Esophagus muscularis mucosa (tissue), 4 donors: ENCODE results near the gene WBP11. TPM values are rescaled to one million over a fixed set of nuclear protein-coding genes. Genes with fewer than 3 reads are reported as not detected.
A peak's percentile ranks its signal among the peaks of the same experiment; 100 is the strongest.
"Not testable (repeated sequence)": the region's sequence is repeated elsewhere in the genome, so short reads cannot be mapped to it uniquely, and the experiment has no call there.

Experiments
- DNase-seq: peaks from one replicate; pipeline ENCODE4 v3.0.0-alpha.2; 2017; ENCODE audit errors: extremely low spot score
- H3K27ac ChIP-seq, 4 donors: fragments of 200-600 bp; sonication (generic); replicated peaks in 1 of 4; 1 replicate in 3 of 4; 2 replicates in 1 of 4; pipeline ENCODE4 v1.5.1; 2016 to 2019; ENCODE audit warnings: mild to moderate bottlenecking in 1 of 4
- H3K27me3 ChIP-seq, 4 donors: fragments of 200-600 bp; sonication (generic); one replicate each; pipeline versions ENCODE4 v1.5.1 to v1.6.0; 2016 to 2019
- H3K36me3 ChIP-seq, 4 donors: fragments of 200-600 bp; sonication (generic); one replicate each; pipeline ENCODE4 v1.5.1; 2016 to 2019
- H3K4me1 ChIP-seq, 4 donors: fragments of 200-600 bp; sonication (generic); one replicate each; pipeline ENCODE4 v1.5.1; 2016 to 2019
- H3K4me3 ChIP-seq, 4 donors: fragments of 200-600 bp; sonication (generic); 1 replicate in 2 of 4; 2 replicates in 2 of 4; pipeline ENCODE4 v1.5.1; 2016 to 2019; ENCODE audit warnings: mild to moderate bottlenecking in 4 of 4, moderate library complexity in 1 of 4
- H3K9me3 ChIP-seq, 4 donors: fragments of 200-600 bp; sonication (generic); 1 replicate in 3 of 4; 2 replicates in 1 of 4; pipeline ENCODE4 v1.5.1; 2016 to 2019
- EP300 ChIP-seq: sonication (generic); formaldehyde crosslinking; IDR thresholded peaks from one replicate; pipeline ENCODE4 v1.6.1; 2017; ENCODE audit warnings: antibody characterized with exemption
- POLR2A ChIP-seq: fragments of 450-650 bp; IDR thresholded peaks from one replicate; pipeline ENCODE4 v1.6.1; 2017; ENCODE audit warnings: antibody characterized with exemption, moderate library complexity, mild to moderate bottlenecking, low read depth
- POLR2AphosphoS5 ChIP-seq, 2 donors: sonication (generic); formaldehyde crosslinking; IDR thresholded peaks; one replicate each; pipeline ENCODE4 v1.6.1; 2017; ENCODE audit warnings: antibody characterized with exemption in 2 of 2
- WGBS: methylation state at CpG from one replicate; pipeline ENCODE4 v1.1.5; 2018; 5-methylcytosine and 5-hydroxymethylcytosine counted together
- intact Hi-C: fragments of 100-400 bp; cut with DNase I; formaldehyde crosslinking; loops from one replicate; pipeline ENCODE4 v1.15.1; 2023
- total RNA-seq, 4 donors: library from RNA; depleted of rRNA; stranded (reverse); fragments of >200 nt; gene quantifications; one replicate each; pipeline versions ENCODE4 v1.1.0 to v1.2.1, GENCODE V29; 2016
- TF ChIP-seq, protein P1 (sequence below), 3 experiments: fragments of 200-600 bp in 2 of 3; fragments of 450-650 bp in 1 of 3; sonication (generic) in 2 of 3; IDR thresholded peaks; one replicate each; pipeline ENCODE4 v1.5.1; 2017 to 2019; ENCODE audit warnings: antibody characterized with exemption in 3 of 3, mild to moderate bottlenecking in 2 of 3, moderate library complexity in 1 of 3

WBP11 gene
- total RNA-seq, 4 donors from 2014 or later: 18.2 to 25.7 (median 19.1) TPM

DNA sequence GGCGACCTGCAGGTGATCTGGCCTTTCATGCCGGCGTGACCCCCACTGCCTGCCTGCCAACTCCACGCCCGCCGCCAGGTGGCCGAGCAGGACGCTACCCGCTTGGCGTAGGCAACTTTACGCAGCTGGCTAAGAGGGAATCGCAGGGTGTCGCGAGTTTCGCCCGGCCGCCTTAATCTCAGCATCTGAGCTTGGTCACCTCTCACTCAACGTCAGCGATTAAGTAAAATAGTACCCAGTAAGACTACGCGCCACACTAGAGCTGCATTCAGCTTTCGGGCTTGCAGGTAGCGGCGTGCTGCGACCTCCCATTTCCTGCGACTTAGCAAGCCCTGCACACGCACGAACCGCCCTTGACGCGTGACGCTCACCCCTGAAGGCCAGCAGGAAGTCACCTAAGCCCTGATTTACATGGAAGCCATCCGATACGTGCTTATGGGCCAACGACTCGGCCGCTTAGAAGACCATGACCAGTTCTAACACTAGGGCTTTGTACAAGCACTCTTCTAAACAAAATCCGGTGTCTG lies 33.2 kb downstream of the WBP11 start:
- peak; percentile 95 for DNase-seq
- Histone ChIP-seq H3K36me3 (no peaks in the 10 kb centered on the region), H3K4me3 (peak overlapping the region; percentile 74 to 85 (median 80)), H3K9me3 (no peaks in the 10 kb centered on the region), H3K4me1 (peaks cover 5 to 42% (median 38%) of the 10 kb centered on the region in 4 donors), H3K27ac (peak overlapping the region; percentile 93 to 98 (median 94)), H3K27me3 (no peaks in the 10 kb centered on the region)
- TF ChIP-seq POLR2A (no peak), EP300 (no peak), POLR2AphosphoS5 (IDR thresholded peaks at IDR 0.05) (peak; percentile 62 to 74)
- TF ChIP-seq, protein P1, sequence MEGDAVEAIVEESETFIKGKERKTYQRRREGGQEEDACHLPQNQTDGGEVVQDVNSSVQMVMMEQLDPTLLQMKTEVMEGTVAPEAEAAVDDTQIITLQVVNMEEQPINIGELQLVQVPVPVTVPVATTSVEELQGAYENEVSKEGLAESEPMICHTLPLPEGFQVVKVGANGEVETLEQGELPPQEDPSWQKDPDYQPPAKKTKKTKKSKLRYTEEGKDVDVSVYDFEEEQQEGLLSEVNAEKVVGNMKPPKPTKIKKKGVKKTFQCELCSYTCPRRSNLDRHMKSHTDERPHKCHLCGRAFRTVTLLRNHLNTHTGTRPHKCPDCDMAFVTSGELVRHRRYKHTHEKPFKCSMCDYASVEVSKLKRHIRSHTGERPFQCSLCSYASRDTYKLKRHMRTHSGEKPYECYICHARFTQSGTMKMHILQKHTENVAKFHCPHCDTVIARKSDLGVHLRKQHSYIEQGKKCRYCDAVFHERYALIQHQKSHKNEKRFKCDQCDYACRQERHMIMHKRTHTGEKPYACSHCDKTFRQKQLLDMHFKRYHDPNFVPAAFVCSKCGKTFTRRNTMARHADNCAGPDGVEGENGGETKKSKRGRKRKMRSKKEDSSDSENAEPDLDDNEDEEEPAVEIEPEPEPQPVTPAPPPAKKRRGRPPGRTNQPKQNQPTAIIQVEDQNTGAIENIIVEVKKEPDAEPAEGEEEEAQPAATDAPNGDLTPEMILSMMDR (IDR thresholded peaks at IDR 0.05): peak; percentile 77 to 85 (median 84)
- intact Hi-C loops: loop anchor here (5.0 to 10.0 kb wide), 2 partner anchors 32 to 405 kb away; partner anchors contain the start of genes ATF7IP, C12orf60 and WBP11
- 0% methylated on average over 4 of the region's 38 CpGs for WGBS

DNA sequence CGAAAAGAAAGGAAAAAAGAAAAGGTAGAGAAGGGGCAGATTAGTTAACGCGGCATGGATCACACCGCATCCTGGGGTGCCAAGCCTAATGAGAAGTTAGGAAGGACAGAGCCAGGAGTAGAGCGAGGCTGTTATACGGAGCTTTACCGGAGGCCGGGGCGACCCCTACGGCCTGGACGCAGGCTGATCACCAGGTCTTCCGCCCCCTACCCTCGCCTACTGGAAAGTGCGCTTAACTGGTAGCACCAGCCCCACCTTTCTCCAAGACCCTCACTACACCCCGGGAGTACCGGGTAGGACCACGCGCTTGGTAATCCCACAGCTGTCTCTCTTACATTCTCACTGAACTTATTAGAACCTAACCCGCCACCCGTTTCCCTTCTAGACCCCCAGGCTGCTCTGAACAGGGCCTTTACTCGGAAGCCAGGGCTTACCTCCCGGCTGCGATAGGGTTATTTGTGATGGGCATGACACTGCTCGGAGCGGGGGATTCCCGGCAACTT lies 33.8 kb downstream of the WBP11 start:
- H3K36me3 ChIP-seq: no peaks in the 10 kb centered on the region
- no peak for DNase-seq
- no peak for TF ChIP-seq POLR2AphosphoS5 (IDR thresholded peaks at IDR 0.05)
- no peak for TF ChIP-seq POLR2A
- peak; percentile 23 for TF ChIP-seq EP300
- H3K4me3 ChIP-seq: peak overlapping the region; percentile 74 to 85 (median 80)
- WGBS: 7% methylated on average over 23 of the region's 26 CpGs
- H3K9me3 ChIP-seq: no peaks in the 10 kb centered on the region
- intact Hi-C loops: loop anchor here (5.0 kb wide), 1 partner anchor 33 kb away; the partner anchor contains the start of genes C12orf60 and WBP11
- H3K4me1 ChIP-seq: peaks cover 5 to 40% (median 37%) of the 10 kb centered on the region in 4 donors
- no peaks in the 10 kb centered on the region for H3K27me3 ChIP-seq
- H3K27ac ChIP-seq: peak overlapping the region; percentile 93 to 98 (median 94)

DNA sequence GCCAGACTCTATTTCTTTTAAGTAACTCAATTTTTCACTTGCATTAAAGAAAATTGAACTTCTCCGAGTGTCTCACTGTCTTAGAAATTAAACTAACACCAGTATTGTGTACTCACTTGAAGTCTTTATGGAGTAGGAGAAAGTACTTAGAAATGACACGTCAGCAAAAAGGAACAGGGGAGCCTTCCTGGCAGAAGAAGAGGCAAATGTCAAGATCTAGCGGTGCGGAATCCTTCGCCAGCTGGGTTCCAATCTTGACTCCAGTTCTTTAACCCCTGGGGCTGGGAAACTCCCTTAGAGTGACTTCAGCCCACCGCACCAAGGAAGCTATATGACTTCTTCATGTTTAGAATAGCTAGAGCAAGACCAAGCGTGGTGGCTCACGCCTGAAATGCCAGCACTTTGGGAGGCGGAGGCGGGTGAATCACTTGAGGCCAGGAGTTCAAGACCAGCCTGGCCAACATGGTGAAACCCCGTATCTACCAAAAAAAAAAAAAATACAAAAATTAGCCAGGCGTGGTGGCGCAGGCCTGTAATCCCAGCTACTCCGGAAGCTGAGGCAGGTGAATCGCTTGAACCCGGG lies 34.4 kb downstream of the WBP11 start:
- peak overlapping the region; percentile 74 to 85 (median 80) for H3K4me3 ChIP-seq
- H3K27me3 ChIP-seq: no peaks in the 10 kb centered on the region
- intact Hi-C loops: loop anchor here (5.0 kb wide), 1 partner anchor 33 kb away; the partner anchor contains the start of genes C12orf60 and WBP11
- H3K4me1 ChIP-seq: peaks cover 5 to 39% (median 37%) of the 10 kb centered on the region in 4 donors
- WGBS: 58% methylated on average over 16 of the region's 16 CpGs
- no peak for TF ChIP-seq POLR2AphosphoS5 (IDR thresholded peaks at IDR 0.05)
- no peak for TF ChIP-seq POLR2A
- no peak for TF ChIP-seq EP300
- TF ChIP-seq, protein P1 (IDR thresholded peaks at IDR 0.05): no peak
- DNase-seq: no peak
- peak overlapping the region; percentile 93 to 98 (median 94) for H3K27ac ChIP-seq
- no peaks in the 10 kb centered on the region for H3K36me3 ChIP-seq
- no peaks in the 10 kb centered on the region for H3K9me3 ChIP-seq

DNA sequence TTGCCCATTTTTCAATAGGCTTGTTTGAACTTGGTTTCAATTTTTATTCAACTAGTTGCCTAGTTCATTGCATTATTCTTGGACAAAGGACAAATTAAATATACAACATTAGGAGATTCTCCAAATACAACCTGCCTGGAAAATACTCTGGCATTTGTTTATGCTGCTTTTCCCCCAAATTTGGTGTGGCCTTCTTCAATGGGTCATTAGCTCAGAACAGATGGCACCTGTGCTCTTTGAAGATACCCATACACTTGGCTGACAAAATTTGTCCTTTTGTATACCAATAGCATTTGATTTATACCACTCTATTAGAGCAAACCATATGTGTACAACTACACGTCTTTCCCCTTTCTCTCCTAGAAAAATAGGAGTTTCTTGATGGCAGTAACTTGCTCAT lies 35.7 kb downstream of the WBP11 start:
- Histone ChIP-seq H3K9me3 (no peaks in the 10 kb centered on the region), H3K4me1 (peaks cover 5 to 34% (median 33%) of the 10 kb centered on the region in 4 donors), H3K36me3 (no peaks in the 10 kb centered on the region), H3K4me3 (no peak overlapping the region), H3K27ac (peak overlapping the region in 1 of 4 donors; percentile 20), H3K27me3 (no peaks in the 10 kb centered on the region)
- intact Hi-C loops: loop anchor here (5.0 kb wide), 1 partner anchor 35 kb away; the partner anchor contains the start of genes C12orf60 and WBP11
- no peak for DNase-seq
- no peak for TF ChIP-seq POLR2A
- TF ChIP-seq, protein P1 (IDR thresholded peaks at IDR 0.05): no peak
- WGBS: 58% methylated on average over 1 of the region's 1 CpG

DNA sequence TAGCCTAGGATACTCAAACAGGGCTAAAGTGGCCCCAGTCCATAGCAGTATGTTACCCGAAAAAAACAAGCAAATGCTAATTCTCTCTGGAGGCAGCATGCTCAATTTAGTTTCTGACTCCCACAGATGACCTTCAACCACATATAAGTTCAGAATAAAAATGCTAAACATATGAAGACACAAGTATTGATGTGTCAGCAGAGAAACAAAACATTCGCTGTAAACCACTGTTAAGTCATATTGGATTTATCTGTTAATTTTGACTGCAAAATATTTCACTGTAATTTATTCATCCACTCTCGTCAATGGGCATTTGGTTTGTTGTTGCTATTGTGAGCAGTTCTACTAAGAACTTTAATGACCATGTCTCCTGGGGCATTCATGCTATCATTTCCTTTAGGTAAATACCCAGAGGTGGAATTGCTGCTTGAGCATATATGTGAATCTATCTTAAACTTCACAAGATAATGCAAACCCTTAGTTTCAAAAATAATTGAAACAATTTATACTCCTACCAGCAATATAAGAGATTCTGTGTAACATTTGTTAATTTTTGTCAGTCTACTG lies 36.5 kb downstream of the WBP11 start:
- WGBS: 96% methylated on average over 3 of the region's 3 CpGs
- H3K36me3 ChIP-seq: peaks cover 0 to 4% (median 0%) of the 10 kb centered on the region in 4 donors

DNA sequence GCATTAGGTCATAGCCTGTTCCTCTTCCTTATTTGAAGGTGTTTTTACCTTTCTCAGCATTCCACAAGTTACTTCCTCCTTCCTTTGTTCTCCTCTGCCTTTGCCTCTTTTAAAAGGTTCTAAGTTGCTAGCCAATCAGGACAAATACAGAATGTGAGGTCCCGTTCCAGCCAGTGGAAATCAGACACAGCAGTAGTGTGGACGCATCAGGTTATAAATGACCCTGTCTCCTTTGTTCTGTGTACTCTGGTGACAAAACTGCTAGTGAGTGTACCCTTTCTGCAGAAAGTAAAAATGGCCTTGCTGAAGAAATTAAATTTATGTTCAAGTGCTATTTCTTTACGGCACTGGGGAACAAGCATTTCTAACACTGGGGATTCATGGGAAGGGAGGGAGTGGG lies 37.3 kb downstream of the WBP11 start:
- H3K4me3 ChIP-seq, H3K36me3 ChIP-seq, H3K27ac ChIP-seq, DNase-seq, H3K27me3 ChIP-seq, H3K9me3 ChIP-seq: not testable (repeated sequence)
- intact Hi-C loops: loop anchor here (5.0 kb wide), 1 partner anchor 36 kb away; the partner anchor contains the start of genes C12orf60 and WBP11
- H3K4me1 ChIP-seq: peaks cover 0 to 26% (median 25%) of the 10 kb centered on the region in 4 donors
- WGBS: 100% methylated on average over 3 of the region's 3 CpGs

More for the DNA sequence above, 36.5 kb downstream of the WBP11 start:
- Histone ChIP-seq H3K27ac (no peak overlapping the region), H3K4me1 (peaks cover 5 to 32% (median 30%) of the 10 kb centered on the region in 4 donors), H3K9me3 (no peaks in the 10 kb centered on the region), H3K27me3 (no peaks in the 10 kb centered on the region), H3K4me3 (no peak overlapping the region)
- intact Hi-C loops: loop anchor here (5.0 kb wide), 1 partner anchor 36 kb away; the partner anchor contains the start of genes C12orf60 and WBP11
- TF ChIP-seq POLR2A: no peak
- no peak for TF ChIP-seq EP300
- no peak for TF ChIP-seq POLR2AphosphoS5 (IDR thresholded peaks at IDR 0.05)
- TF ChIP-seq, protein P1 (IDR thresholded peaks at IDR 0.05): no peak
- DNase-seq: no peak
